GM23338 (cell line): ENCODE measurements around the gene APOLD1. TPM values are rescaled to one million over a fixed set of nuclear protein-coding genes. Genes with fewer than 3 reads are reported as not detected.
A peak's percentile ranks its signal among the peaks of the same experiment; 100 is the strongest.

Experiments
- ATAC-seq: fragments of 200-7000 bp; cut with Tn5 transposase; 3 replicates; pipeline ENCODE4 v1.9.1; 2020
- DNase-seq: peaks from one replicate; pipeline ENCODE4 v3.0.0-alpha.2; 2015; ENCODE audit warnings: low spot score
- H2AFZ ChIP-seq: fragments of 200-600 bp; sonication (generic); 2 replicates; pipeline ENCODE4 v1.8.0; 2016; ENCODE audit warnings: antibody characterized with exemption, mild to moderate bottlenecking, moderate library complexity
- H3F3A ChIP-seq: fragments of 200-600 bp; sonication (generic); replicated peaks from 2 replicates; pipeline ENCODE4 v1.8.0; 2017; ENCODE audit warnings: antibody characterized with exemption, mixed run types, low read depth
- H3K27ac ChIP-seq: fragments of 200-600 bp; sonication (generic); 2 replicates; pipeline ENCODE4 v1.6.1; 2016; ENCODE audit warnings: low read depth
- H3K27me3 ChIP-seq: fragments of 200-600 bp; sonication (generic); 2 replicates; pipeline ENCODE4 v1.8.0; 2016; ENCODE audit warnings: mild to moderate bottlenecking, mixed run types, moderate library complexity; ENCODE audit not compliant: insufficient read depth
- H3K36me3 ChIP-seq: fragments of 200-600 bp; sonication (generic); 2 replicates; pipeline ENCODE4 v1.8.0; 2016; ENCODE audit warnings: mild to moderate bottlenecking; ENCODE audit not compliant: insufficient read depth
- H3K4me1 ChIP-seq: fragments of 200-600 bp; sonication (generic); 2 replicates; pipeline ENCODE4 v1.8.0; 2016; ENCODE audit warnings: mild to moderate bottlenecking, moderate library complexity; ENCODE audit not compliant: insufficient read depth
- H3K4me2 ChIP-seq: fragments of 200-600 bp; sonication (generic); 2 replicates; pipeline ENCODE4 v1.7.1; 2017; ENCODE audit warnings: mixed run types
- H3K4me3 ChIP-seq: fragments of 200-600 bp; sonication (generic); 2 replicates; pipeline ENCODE4 v1.6.1; 2016; ENCODE audit warnings: mixed run types
- H3K79me2 ChIP-seq: fragments of 200-600 bp; sonication (generic); replicated peaks from 2 replicates; pipeline ENCODE4 v1.8.0; 2017; ENCODE audit warnings: mild to moderate bottlenecking; ENCODE audit not compliant: insufficient read depth
- H3K9me2 ChIP-seq: fragments of 200-600 bp; sonication (generic); 2 replicates; pipeline ENCODE4 v1.8.0; 2017; ENCODE audit not compliant: insufficient read depth
- H4K20me1 ChIP-seq: fragments of 200-600 bp; sonication (generic); replicated peaks from 2 replicates; pipeline ENCODE4 v1.8.0; 2017; ENCODE audit warnings: mild to moderate bottlenecking; ENCODE audit not compliant: insufficient read depth
- H3K27ac Mint-ChIP-seq: 2 replicates; pipeline ENCODE4 v1.8.0; 2020; ENCODE audit warnings: inconsistent platforms, mild to moderate bottlenecking, moderate library complexity, mixed read lengths
- H3K27me3 Mint-ChIP-seq: 3 replicates; pipeline ENCODE4 v1.8.0; 2022; ENCODE audit warnings: low read depth, mild to moderate bottlenecking, moderate library complexity, mixed read lengths, inconsistent platforms; ENCODE audit not compliant: insufficient read depth, poor library complexity
- H3K36me3 Mint-ChIP-seq: 3 replicates; pipeline ENCODE4 v1.8.0; 2021; ENCODE audit warnings: low read depth, mild to moderate bottlenecking, inconsistent platforms, moderate library complexity, mixed read lengths
- H3K4me1 Mint-ChIP-seq: 3 replicates; pipeline ENCODE4 v1.8.0; 2020; ENCODE audit warnings: mild to moderate bottlenecking, inconsistent platforms, mixed read lengths
- H3K4me3 Mint-ChIP-seq: 3 replicates; pipeline ENCODE4 v1.8.0; 2021; ENCODE audit warnings: moderate library complexity, mild to moderate bottlenecking, inconsistent platforms, mixed read lengths
- H3K9me3 Mint-ChIP-seq: 3 replicates; pipeline ENCODE4 v1.8.0; 2020; ENCODE audit warnings: moderate library complexity, mild to moderate bottlenecking, inconsistent platforms, mixed read lengths
- CREB1 ChIP-seq: fragments of 250-450 bp; sonication (Bioruptor Pico); IDR thresholded peaks from 2 replicates; pipeline ENCODE4 v1.5.0; 2020; ENCODE audit warnings: low read depth, mild to moderate bottlenecking, moderate library complexity
- EZH2 ChIP-seq: fragments of 200-600 bp; sonication (generic); IDR thresholded peaks from one replicate; pipeline ENCODE4 v1.8.0; 2017; ENCODE audit warnings: antibody characterized with exemption, mild to moderate bottlenecking, low read depth; ENCODE audit not compliant: unreplicated experiment
- EZH2phosphoT487 ChIP-seq: fragments of 200-600 bp; sonication (generic); IDR thresholded peaks from one replicate; pipeline ENCODE4 v1.8.1; 2018; ENCODE audit warnings: antibody characterized with exemption; ENCODE audit not compliant: unreplicated experiment
- NANOG ChIP-seq: IDR thresholded peaks from 2 replicates; pipeline ENCODE4 v1.6.1; 2016; ENCODE audit warnings: antibody characterized with exemption, borderline replicate concordance
- POLR2AphosphoS5 ChIP-seq: IDR thresholded peaks from 2 replicates; pipeline ENCODE4 v1.6.1; 2016; ENCODE audit warnings: antibody characterized with exemption, low read depth
- ZNF114 ChIP-seq: fragments of 250-450 bp; sonication (Bioruptor Pico); IDR thresholded peaks from 2 replicates; pipeline ENCODE4 v1.5.0; 2020; ENCODE audit warnings: mild to moderate bottlenecking, moderate library complexity
- polyA plus RNA-seq: library from polyadenylated mRNA; unstranded; fragments of >200 nt; fragmentation: Nextera tagmentation; extraction: Ambion mirVana; gene quantifications from 2 replicates; pipeline ENCODE4 v1.2.1, GENCODE V29; 2016
- total RNA-seq: library from RNA; depleted of rRNA; stranded (reverse); fragments of >200 nt; shearing (Covaris generic); gene quantifications from 2 replicates; pipeline ENCODE4 v1.2.3, GENCODE V29; 2014
- TF ChIP-seq, protein P1 (sequence below): fragments of 250-450 bp; sonication (Bioruptor Pico); IDR thresholded peaks from 2 replicates; pipeline ENCODE4 v1.5.0; 2020; ENCODE audit warnings: mild to moderate bottlenecking, moderate library complexity
- TF ChIP-seq, protein P2 (sequence below), 2 experiments: fragments of 200-600 bp in 1 of 2; sonication (generic) in 1 of 2; conservative IDR thresholded peaks; 2 replicates each; pipeline versions ENCODE4 v1.5.1 to v1.6.1; 2016 to 2017; ENCODE audit warnings: antibody characterized with exemption in 2 of 2, low read depth in 2 of 2, mild to moderate bottlenecking in 2 of 2, moderate library complexity in 1 of 2

APOLD1 gene
- total and polyA plus RNA-seq, 2 experiments from 2014 or later = 0.94 to 1.8 TPM

DNA sequence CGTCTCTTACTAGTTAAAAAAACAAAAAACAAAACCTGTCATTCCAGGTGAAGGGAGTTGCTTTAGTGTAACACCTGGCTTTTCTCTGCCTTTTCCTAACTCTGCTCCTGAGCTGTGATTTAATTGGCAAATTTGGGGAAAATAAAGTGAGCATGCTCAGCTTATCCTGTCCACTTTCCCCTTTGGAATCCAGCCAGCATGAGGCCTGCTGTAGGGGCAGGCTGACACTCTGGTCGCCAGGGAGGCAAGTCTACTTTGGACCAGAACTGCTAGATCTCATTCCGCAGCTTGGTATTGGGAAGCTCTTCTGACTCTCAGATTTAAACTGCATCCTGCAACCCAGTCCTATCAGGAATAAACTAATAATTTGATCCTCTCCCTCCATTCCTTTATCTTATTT, 38.2 kb upstream of the APOLD1 start (continued):
- TF ChIP-seq, protein P1, sequence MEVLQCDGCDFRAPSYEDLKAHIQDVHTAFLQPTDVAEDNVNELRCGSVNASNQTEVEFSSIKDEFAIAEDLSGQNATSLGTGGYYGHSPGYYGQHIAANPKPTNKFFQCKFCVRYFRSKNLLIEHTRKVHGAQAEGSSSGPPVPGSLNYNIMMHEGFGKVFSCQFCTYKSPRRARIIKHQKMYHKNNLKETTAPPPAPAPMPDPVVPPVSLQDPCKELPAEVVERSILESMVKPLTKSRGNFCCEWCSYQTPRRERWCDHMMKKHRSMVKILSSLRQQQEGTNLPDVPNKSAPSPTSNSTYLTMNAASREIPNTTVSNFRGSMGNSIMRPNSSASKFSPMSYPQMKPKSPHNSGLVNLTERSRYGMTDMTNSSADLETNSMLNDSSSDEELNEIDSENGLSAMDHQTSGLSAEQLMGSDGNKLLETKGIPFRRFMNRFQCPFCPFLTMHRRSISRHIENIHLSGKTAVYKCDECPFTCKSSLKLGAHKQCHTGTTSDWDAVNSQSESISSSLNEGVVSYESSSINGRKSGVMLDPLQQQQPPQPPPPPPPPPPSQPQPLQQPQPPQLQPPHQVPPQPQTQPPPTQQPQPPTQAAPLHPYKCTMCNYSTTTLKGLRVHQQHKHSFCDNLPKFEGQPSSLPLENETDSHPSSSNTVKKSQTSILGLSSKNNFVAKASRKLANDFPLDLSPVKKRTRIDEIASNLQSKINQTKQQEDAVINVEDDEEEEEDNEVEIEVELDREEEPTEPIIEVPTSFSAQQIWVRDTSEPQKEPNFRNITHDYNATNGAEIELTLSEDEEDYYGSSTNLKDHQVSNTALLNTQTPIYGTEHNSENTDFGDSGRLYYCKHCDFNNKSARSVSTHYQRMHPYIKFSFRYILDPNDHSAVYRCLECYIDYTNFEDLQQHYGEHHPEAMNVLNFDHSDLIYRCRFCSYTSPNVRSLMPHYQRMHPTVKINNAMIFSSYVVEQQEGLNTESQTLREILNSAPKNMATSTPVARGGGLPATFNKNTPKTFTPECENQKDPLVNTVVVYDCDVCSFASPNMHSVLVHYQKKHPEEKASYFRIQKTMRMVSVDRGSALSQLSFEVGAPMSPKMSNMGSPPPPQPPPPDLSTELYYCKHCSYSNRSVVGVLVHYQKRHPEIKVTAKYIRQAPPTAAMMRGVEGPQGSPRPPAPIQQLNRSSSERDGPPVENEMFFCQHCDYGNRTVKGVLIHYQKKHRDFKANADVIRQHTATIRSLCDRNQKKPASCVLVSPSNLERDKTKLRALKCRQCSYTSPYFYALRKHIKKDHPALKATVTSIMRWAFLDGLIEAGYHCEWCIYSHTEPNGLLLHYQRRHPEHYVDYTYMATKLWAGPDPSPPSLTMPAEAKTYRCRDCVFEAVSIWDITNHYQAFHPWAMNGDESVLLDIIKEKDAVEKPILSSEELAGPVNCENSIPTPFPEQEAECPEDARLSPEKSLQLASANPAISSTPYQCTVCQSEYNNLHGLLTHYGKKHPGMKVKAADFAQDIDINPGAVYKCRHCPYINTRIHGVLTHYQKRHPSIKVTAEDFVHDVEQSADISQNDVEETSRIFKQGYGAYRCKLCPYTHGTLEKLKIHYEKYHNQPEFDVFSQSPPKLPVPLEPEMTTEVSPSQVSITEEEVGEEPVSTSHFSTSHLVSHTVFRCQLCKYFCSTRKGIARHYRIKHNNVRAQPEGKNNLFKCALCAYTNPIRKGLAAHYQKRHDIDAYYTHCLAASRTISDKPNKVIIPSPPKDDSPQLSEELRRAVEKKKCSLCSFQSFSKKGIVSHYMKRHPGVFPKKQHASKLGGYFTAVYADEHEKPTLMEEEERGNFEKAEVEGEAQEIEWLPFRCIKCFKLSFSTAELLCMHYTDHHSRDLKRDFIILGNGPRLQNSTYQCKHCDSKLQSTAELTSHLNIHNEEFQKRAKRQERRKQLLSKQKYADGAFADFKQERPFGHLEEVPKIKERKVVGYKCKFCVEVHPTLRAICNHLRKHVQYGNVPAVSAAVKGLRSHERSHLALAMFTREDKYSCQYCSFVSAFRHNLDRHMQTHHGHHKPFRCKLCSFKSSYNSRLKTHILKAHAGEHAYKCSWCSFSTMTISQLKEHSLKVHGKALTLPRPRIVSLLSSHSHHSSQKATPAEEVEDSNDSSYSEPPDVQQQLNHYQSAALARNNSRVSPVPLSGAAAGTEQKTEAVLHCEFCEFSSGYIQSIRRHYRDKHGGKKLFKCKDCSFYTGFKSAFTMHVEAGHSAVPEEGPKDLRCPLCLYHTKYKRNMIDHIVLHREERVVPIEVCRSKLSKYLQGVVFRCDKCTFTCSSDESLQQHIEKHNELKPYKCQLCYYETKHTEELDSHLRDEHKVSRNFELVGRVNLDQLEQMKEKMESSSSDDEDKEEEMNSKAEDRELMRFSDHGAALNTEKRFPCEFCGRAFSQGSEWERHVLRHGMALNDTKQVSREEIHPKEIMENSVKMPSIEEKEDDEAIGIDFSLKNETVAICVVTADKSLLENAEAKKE (CRISPR knock-in tag) = no peak
- no peak for TF ChIP-seq EZH2
- no peak for TF ChIP-seq NANOG
- TF ChIP-seq POLR2AphosphoS5 = no peak
- no peak for TF ChIP-seq ZNF114 (CRISPR knock-in tag)
- TF ChIP-seq CREB1 (CRISPR knock-in tag) = no peak
- no peak for TF ChIP-seq EZH2phosphoT487
- TF ChIP-seq, protein P2, sequence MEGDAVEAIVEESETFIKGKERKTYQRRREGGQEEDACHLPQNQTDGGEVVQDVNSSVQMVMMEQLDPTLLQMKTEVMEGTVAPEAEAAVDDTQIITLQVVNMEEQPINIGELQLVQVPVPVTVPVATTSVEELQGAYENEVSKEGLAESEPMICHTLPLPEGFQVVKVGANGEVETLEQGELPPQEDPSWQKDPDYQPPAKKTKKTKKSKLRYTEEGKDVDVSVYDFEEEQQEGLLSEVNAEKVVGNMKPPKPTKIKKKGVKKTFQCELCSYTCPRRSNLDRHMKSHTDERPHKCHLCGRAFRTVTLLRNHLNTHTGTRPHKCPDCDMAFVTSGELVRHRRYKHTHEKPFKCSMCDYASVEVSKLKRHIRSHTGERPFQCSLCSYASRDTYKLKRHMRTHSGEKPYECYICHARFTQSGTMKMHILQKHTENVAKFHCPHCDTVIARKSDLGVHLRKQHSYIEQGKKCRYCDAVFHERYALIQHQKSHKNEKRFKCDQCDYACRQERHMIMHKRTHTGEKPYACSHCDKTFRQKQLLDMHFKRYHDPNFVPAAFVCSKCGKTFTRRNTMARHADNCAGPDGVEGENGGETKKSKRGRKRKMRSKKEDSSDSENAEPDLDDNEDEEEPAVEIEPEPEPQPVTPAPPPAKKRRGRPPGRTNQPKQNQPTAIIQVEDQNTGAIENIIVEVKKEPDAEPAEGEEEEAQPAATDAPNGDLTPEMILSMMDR (conservative IDR thresholded peaks at IDR 0.05; ENCODE audit: low read depth in 2 of 2) = no peak

DNA sequence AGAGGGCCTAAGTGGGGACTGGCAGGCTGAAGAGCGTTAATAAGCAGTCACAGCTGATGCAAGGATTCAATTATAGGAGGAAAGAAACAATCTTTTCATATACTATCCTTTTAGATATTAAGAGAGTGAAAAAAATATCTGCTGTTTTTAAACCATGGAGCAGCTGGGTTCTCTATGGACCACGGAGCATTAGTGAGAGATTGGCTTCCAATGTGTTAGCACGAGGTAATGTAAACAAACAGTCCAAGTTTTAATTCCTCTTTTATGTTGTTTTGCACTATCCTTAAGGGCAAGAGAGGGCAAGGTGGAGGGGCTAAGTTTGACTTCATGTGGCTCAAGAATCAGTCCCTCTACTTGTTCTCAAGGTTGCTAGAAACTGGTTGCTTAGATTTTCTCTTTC, 37.4 kb upstream of the APOLD1 start:
- H3K9me3 Mint-ChIP-seq = no peaks in the 10 kb centered on the region
- TF ChIP-seq, protein P1 (CRISPR knock-in tag) = no peak

More for the DNA sequence above, 37.4 kb upstream of the APOLD1 start:
- Histone ChIP-seq H3K4me1 (peaks cover 4% of the 10 kb centered on the region; the same call in 1 of the 2 replicates), H3K79me2 (no peaks in the 10 kb centered on the region), H3K4me3 (no peak overlapping the region), H3K9me2 (no peaks in the 10 kb centered on the region), H3K36me3 (no peaks in the 10 kb centered on the region), H3K27ac (no peak overlapping the region), H3F3A (no peaks in the 10 kb centered on the region), H4K20me1 (no peaks in the 10 kb centered on the region), H2AFZ (peak overlapping the region; percentile 28; the same call in 1 of the 2 replicates), H3K27me3 (no peaks in the 10 kb centered on the region), H3K4me2 (no peak overlapping the region)
- H3K27ac Mint-ChIP-seq = no peak overlapping the region
- no peak for ATAC-seq
- no peak overlapping the region for H3K4me3 Mint-ChIP-seq
- peaks cover 10% of the 10 kb centered on the region for H3K27me3 Mint-ChIP-seq
- no peaks in the 10 kb centered on the region for H3K36me3 Mint-ChIP-seq
- no peaks in the 10 kb centered on the region for H3K4me1 Mint-ChIP-seq
- no peak for DNase-seq
